ENCODE data around the gene PTPRD. TPM values are rescaled to one million over a fixed set of nuclear protein-coding genes. Genes with fewer than 3 reads are reported as not detected.

PTPRD gene
- total RNA-seq, 1 experiment from 2014 or later: not detected

GRCh38 chr9:8724284-8725018, 1888.4 kb downstream of the PTPRD start:
- CTCF ChIA-PET: no interaction called here
- intact Hi-C loops (cut with micrococcal nuclease; ENCODE audit: unreplicated experiment): no loop called here

GRCh38 chr9:8723195-8723594, 1889.6 kb downstream of the PTPRD start:
- ATAC-seq (no peak), DNase-seq (ENCODE audit: low read depth, low spot score) (no peak)
- POLR2A ChIA-PET: no interaction called here
- H3K27me3 ChIP-seq (ENCODE audit: control insufficient read depth, insufficient read depth, low read length): no peaks in the 10 kb centered on the region
- H3K9me3 ChIP-seq (ENCODE audit: control insufficient read depth, insufficient read depth, low read depth, low read length): no peaks in the 10 kb centered on the region
- no TSS peak for BruUV-seq (replicated peaks)
- in situ Hi-C loops (cut with HindIII; ENCODE audit: low pct_unique_long_range_greater_than_20kb, low sequenced_read_pairs) (no loop called here), intact Hi-C loops (cut with micrococcal nuclease; ENCODE audit: unreplicated experiment) (no loop called here)
- H3K4me3 ChIP-seq (ENCODE audit: low read depth in 2 of 2, low read length in 2 of 2): no peak overlapping the region
- H3K27ac ChIP-seq (ENCODE audit: low read length): no peak overlapping the region
- CTCF ChIA-PET: no interaction called here
- no peaks in the 10 kb centered on the region for H3K4me1 ChIP-seq (ENCODE audit: control insufficient read depth, insufficient read depth, low read length)
- H3K36me3 ChIP-seq (ENCODE audit: control insufficient read depth, insufficient read depth, low read length): no peaks in the 10 kb centered on the region
- TF ChIP-seq SIN3A (IDR thresholded peaks at IDR 0.05; ENCODE audit: borderline replicate concordance, insufficient read depth, low read depth, low read length): no peak
- TF ChIP-seq TCF7L2 (IDR thresholded peaks at IDR 0.05; ENCODE audit: low read depth, low read length): no peak
- TF ChIP-seq CTCF (IDR thresholded peaks at IDR 0.05): no peak
- TF ChIP-seq REST (IDR thresholded peaks at IDR 0.05; ENCODE audit: insufficient read depth in 1 of 2, low read depth in 2 of 2, low read length in 1 of 2): no peak
- TF ChIP-seq POLR2AphosphoS5 (IDR thresholded peaks at IDR 0.05; ENCODE audit: low read depth, low read length): no peak

More at GRCh38 chr9:8724284-8725018, 1888.4 kb downstream of the PTPRD start:
- DNase-seq (ENCODE audit: low read depth, low spot score) (no peak), ATAC-seq (no peak)
- Histone ChIP-seq H3K9me3 (ENCODE audit: control insufficient read depth, insufficient read depth, low read depth, low read length) (no peaks in the 10 kb centered on the region), H3K36me3 (ENCODE audit: control insufficient read depth, insufficient read depth, low read length) (no peaks in the 10 kb centered on the region), H3K4me1 (ENCODE audit: control insufficient read depth, insufficient read depth, low read length) (no peaks in the 10 kb centered on the region), H3K27me3 (ENCODE audit: control insufficient read depth, insufficient read depth, low read length) (no peaks in the 10 kb centered on the region), H3K4me3 (ENCODE audit: low read depth in 2 of 2, low read length in 2 of 2) (no peak overlapping the region), H3K27ac (ENCODE audit: low read length) (no peak overlapping the region)
- TF ChIP-seq CTCF (IDR thresholded peaks at IDR 0.05) (no peak), TCF7L2 (IDR thresholded peaks at IDR 0.05; ENCODE audit: low read depth, low read length) (no peak), POLR2AphosphoS5 (IDR thresholded peaks at IDR 0.05; ENCODE audit: low read depth, low read length) (no peak), REST (IDR thresholded peaks at IDR 0.05; ENCODE audit: insufficient read depth in 1 of 2, low read depth in 2 of 2, low read length in 1 of 2) (no peak), SIN3A (IDR thresholded peaks at IDR 0.05; ENCODE audit: borderline replicate concordance, insufficient read depth, low read depth, low read length) (no peak)
- in situ Hi-C loops (cut with HindIII; ENCODE audit: low pct_unique_long_range_greater_than_20kb, low sequenced_read_pairs): no loop called here
- BruUV-seq (replicated peaks): no TSS peak
- POLR2A ChIA-PET: no interaction called here
